HG02938 (cell line): ENCODE measurements around the gene C12orf43.
"Not testable (repeated sequence)": the region's sequence is repeated elsewhere in the genome, so short reads cannot be mapped to it uniquely, and the experiment has no call there.

Source experiments
- ATAC-seq: cut with Tn5 transposase; IDR thresholded peaks from one replicate; pipeline ENCODE4 v1.9.1; 2021; ENCODE audit warnings: mild to moderate bottlenecking, moderate library complexity; ENCODE audit not compliant: unreplicated experiment

Gene C12orf43

DNA sequence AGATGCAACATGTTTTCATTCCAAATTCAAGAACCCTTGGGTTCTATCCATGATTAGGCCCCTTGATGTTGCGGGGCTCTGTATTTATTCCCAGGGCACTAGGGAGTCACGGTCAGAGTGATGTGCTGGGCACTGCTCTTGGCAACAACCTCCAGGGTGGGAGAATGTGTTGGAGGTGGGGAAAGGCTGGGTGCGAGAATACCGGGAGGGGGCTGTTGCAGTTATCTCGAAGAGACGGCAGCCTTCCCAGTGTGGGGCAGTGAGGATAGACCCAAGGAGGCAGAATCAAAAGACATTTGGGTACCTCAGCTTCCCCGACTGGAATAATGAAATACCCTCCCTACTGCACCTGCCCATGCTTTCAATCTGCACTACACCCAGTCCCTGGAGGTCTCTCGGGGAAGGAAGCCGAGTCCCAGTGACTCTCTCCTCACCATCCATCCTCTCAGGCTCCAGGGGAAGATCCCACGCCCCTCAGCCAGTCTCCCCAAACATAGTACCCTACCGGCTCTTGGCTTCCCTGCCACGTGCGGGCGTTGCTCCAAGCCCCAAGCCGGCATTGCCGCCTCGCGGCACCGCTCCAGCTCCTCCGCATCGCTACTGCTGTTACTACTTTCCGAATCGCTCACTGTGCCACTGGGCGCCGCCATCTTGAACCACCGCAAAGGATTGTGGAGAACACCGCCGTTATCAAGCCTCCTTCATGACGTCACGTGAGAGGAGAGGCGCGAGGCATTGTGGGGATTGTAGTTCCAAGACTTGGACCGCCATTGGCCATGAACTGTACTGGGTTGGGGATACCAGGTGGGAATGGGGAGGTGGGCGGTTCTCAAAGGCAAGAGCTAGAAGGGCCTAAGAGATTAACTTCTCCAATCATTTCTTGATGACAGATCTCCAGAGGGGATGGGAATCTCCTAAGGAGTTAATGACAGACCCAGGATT lies at the start of gene C12orf43:
TSS of gene C12orf43 (minus strand) at position 663 of the 942 bp plus-strand sequence. CDS start at position 650, 13 bp downstream.
- peak; percentile 90 for ATAC-seq

DNA sequence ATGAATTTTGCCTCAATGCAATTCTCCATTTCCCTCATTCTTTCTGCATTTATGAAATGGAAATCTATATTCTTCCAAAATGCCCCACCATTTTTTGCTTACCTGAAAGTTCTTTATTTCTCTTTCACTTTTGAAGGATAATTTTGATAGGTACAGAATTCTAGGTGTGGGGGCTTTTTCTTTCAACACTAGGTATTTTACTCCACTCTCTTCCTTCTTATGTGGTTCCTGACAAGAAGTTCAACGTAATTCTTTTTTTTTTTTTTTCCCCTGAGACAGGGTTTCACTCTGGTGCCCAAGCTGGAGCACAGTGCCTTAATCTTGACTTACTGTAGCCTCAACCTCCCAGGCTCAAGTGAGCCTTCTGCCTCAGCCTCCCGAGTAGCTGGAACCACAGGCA lies 49.1 kb upstream of the C12orf43 start:
- ATAC-seq, result no peak

GRCh38 chr12:121064586-121064985 lies 48.3 kb upstream of the C12orf43 start:
- not testable (repeated sequence) for ATAC-seq

DNA sequence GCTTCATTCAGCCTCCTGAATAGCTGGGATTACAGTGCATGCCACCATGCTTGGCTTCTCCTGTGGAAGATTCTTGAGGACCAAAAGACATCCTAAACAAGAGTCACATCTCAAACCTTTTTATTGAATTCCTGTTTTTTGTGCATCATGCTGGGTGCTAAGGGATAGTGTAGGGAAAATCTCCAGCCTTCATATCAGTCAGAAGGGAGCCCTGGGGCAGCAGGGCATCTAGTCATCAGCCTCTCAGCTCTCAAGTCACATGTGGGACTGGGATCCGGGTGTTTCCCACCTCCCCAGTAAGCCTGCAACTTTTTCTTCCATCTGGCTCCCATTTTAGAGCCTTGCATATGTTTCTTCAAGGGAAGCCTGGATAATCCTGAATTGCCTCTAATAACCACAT lies 47.8 kb upstream of the C12orf43 start:
- ATAC-seq, result no peak

DNA sequence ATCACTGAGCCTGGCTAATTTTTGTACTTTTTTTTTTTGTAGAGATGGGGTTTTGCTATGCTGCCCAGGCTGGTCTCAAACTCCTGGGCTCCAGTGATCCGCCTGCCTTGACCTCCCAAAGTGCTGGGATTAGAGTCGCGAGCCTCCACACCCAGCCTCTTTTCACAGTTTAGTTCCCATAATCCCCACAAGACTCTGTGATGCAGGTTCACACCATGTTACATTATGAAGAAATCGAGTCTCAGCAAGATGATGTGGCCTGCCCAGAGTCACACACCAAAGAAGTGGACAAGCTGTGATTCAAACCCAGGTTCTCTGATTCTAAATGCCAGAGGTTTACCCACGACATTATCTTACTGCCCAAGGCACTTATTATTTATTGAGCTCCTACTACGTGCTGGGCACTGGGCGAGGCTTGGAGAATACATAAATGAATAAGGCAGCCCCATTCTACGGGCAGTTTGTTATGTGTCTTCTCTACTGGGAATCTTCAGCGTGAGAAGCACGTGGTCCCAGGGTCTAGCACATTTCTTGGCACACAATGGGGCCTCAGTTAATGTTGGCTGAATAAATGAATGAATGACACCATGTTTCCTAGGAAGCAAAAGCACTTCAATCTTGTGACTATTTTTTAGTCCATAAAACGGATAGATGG lies 46.2 kb upstream of the C12orf43 start:
- no peak for ATAC-seq

DNA sequence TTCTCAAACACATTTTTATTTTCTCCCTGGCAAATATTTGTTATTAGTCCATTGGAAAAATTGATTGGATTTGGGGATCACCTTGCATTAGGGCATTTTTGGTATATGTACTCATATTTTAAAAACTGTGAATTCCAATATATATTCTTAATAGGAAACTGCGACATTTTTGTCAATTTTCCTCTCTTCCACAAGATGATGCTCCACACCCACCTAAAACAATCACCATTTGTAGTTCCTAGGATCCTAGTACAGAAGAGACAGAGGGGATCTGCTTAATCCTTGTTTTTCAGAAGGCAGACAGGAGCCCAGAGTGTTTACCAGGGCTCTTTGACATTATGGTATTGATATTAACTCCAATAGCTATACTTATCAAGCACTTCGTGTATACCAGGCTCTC lies 45.5 kb upstream of the C12orf43 start:
- ATAC-seq, result no peak

DNA sequence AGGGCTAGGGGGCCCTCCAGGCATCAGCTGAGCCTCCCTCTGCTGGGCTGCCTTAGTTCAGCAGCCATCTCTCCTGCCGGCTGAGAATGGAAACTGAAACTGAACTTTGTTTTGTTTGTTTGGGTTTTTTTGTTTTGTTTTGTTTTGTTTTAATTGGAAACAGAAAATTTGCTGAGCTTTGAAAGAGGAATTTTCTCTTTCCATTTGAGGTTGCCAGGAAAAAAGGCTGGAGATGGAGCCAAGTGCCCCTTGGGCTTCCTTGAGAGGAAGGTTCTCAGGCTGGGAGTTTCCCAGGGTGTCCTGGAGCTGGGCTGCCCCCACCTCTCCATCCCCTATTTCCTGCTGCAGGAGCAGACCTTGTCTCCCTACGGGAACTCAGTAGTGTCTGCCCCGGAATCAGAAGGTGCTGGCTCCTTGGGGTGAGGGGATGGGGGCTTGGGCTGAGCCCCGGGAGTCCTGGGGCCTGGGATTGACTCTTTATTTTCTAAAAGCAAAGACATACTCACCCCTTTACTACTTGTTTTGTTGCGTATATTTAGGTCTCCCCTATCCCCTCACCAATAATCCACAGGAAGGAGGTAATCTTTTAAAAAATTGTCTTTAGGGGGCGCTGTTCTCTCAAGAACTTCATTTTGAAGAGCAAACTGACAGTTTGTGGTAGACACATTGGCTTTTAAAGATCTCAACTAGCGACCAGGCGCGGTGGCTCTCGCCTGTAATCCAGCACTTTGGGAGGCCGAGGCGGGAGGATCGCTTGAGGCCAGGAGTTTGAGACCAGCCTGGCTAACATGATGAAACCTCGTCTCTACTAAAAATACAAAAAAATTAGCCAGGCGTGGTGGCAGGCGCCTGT lies 44.1 kb upstream of the C12orf43 start:
- peak; percentile 65 for ATAC-seq

- no peak for ATAC-seq
These were observed 43.0 kb upstream of the C12orf43 start for GRCh38 chr12:121059031-121059898.

DNA sequence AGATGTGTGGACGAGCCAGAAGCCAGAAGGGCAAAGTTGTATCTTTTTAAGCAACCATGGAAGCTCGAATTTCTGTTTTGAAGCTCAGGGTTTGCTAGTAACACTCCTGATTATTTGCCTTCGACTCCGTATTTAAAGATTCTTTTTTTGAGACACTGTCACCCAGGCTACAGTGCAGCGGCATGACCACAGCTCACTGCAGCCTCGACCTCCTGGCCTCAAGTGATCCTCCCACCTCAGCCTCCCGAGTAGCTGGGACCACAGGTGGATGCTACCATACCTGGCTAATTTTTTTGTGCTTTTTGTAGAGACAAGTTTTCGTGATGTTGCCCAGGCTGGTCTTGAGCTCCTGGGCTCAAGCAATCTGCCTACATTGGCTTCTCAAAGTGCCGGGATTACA lies 41.5 kb upstream of the C12orf43 start:
- no peak for ATAC-seq

GRCh38 chr12:121053706-121054105 lies 37.4 kb upstream of the C12orf43 start:
- no peak for ATAC-seq

GRCh38 chr12:121050725-121051124 lies 34.4 kb upstream of the C12orf43 start:
- ATAC-seq, result no peak

- no peak for ATAC-seq
These were observed 32.2 kb upstream of the C12orf43 start for GRCh38 chr12:121048442-121048841.

DNA sequence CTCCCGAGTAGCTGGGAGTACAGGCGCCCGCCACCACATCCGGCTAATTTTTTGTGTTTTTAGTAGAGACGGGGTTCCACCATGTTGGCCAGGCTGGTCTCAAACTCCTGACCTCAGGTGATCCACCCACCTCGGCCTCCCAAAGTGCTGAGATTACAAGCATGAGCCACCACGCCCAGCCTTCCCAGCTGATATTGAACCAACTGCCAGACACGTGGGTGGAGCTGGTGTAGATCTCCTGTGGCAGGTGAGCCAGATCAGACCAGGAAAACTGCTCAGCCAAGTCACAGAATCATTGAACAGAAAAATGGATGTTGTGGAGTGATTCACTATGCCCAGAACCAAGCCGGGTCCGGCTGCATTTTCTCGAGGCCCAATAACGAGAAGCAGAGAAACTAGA lies 31.1 kb upstream of the C12orf43 start:
- not testable (repeated sequence) for ATAC-seq

GRCh38 chr12:121043067-121043466 lies 26.8 kb upstream of the C12orf43 start:
- no peak for ATAC-seq

DNA sequence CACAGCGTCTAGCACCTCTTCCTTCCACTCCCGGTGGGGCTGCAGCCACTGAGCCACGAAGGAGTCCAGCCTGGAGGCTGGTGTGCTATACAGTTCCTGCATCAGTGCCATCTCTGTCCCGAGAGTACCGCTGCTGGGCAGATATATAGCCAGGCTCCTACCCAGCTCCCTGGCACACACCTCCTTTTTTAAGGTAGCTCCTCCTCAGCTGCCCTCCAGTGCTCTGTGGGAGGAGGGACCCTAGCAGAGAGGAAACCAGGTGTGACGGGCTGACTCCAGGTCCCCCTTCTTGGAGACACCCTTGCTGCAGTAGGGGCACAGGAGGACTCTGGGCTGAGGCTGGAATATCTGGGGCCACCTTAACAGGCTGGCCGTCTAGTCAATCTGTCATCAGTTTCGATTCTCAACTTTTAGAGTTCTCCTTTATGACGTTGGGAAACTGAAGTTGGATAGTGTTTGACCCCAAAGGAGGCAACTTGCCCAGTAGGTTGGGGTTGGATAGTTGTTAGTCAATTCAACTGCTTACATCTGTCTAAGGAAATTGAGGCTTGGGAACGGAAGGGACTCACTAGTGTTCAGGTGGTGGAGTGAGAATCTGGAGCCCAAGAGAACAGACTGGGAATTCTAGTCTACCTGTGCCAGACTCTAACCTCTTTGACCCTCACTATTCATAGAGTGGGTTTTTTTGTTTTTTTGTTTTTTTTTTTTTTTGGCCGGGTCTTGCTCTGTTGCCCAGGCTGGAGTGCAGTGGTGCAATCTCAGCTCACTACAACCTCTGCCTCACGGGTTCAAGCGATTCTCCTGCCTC lies 22.8 kb upstream of the C12orf43 start, which contains the start of gene OASL:
TSS of gene OASL (minus strand) at position 386 of the 808 bp plus-strand sequence. CDS start at position 111, 275 bp downstream.
- peak; percentile 71 for ATAC-seq

DNA sequence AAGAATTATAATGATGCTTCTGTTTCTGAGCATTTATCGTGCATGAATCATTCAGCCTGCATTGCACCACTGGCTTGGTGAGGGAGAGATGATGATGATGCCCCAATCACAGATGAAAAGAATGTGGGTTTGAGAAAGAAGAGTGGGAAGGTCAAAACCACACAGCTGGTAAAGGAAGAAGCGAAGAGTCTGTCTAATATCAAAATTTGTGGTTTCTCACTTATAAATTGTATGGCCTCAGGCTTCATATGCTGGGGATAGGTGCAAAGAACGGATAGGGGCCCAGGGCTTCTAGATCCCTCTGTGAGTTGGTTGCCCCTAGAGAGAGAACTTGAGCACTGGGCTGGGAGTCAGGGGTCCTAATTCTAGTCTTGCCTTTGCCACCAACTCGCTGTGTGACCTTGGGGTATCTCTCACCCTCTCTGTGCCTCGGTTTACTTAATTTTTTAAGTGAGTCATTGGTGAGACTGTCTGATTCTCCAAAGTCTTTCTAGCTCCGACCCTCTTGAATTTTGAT lies 20.6 kb upstream of the C12orf43 start:
- ATAC-seq, result no peak

GRCh38 chr12:121034616-121035305 lies 18.5 kb upstream of the C12orf43 start:
- ATAC-seq, result no peak

- no peak for ATAC-seq
These were observed 17.5 kb upstream of the C12orf43 start for GRCh38 chr12:121033625-121034349.
